Bronchial epithelial cell (primary cell): ENCODE data around the gene TMEM45A. TPM values are rescaled to one million over a fixed set of nuclear protein-coding genes. Genes with fewer than 3 reads are reported as not detected.

Experiments
- DNase-seq: peaks from one replicate; pipeline ENCODE4 v3.0.0-alpha.2; 2010; ENCODE audit warnings: low read depth
- FAIRE-seq: peaks from 2 replicates; lab custom pipeline; 2011; peaks lifted over from hg19 to GRCh38; lab: Jason Lieb, UNC
- H3K27me3 ChIP-seq: 2 replicates; pipeline ENCODE4 v1.5.1; 2011; ENCODE audit warnings: low read length; ENCODE audit not compliant: control insufficient read depth, insufficient read depth
- H3K36me3 ChIP-seq: 2 replicates; pipeline ENCODE4 v1.5.1; 2011; ENCODE audit warnings: low read length; ENCODE audit not compliant: control insufficient read depth, insufficient read depth
- H3K4me3 ChIP-seq: 2 replicates; pipeline ENCODE4 v1.5.1; 2011; ENCODE audit warnings: mild to moderate bottlenecking, low read depth, low read length, control low read depth
- total RNA-seq: library from RNA; depleted of rRNA; stranded (reverse); fragments of >200 nt; gene quantifications from 2 replicates; pipeline ENCODE4 v1.2.1, GENCODE V29; 2014
- TF ChIP-seq, protein P1 (sequence below): IDR thresholded peaks from 2 replicates; pipeline ENCODE4 v1.5.1; 2011; ENCODE audit warnings: mild to moderate bottlenecking, moderate library complexity, low read length, control low read depth, inconsistent platforms; ENCODE audit not compliant: insufficient read depth, severe bottlenecking

Gene TMEM45A
- total RNA-seq, 1 donor from 2014 or later: 6.8 TPM

DNA sequence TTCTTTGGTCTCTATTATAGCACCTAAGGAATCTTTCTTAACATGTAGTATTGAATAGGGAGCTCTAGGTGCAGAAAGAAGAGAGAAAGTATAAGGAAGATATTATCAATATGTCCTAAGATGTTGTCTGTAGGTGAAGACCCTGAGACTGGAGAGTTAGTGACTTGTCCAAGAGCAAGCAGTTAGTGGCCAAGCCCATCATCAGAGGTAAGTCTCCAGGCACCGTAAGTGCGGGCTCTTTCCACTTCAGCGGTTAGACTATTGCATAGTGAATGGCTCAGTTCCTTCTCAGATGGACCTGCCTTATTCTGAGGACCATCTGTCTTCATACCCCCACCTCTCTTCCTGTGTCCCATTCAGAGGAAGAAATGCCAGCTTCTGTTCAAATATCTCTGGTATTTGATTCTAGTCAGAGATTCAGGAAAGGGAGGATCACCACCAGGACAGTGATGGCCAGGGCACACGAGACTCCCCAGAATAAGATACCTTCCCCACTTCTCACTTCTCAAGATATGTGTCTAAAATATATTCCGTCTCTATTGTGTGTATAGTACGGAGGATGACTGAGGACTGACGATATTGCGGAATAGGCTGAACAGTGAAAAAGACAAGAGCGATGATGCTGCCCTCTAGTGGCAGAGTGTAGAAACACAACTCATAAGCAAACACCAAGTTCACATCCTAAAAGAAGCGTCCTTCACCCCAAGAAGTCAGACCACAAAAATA, 97.9 kb downstream of the TMEM45A start:
- H3K4me3 ChIP-seq: no peak overlapping the region
- FAIRE-seq (no peak), DNase-seq (peak; percentile 75)
- no peaks in the 10 kb centered on the region for H3K27me3 ChIP-seq
- no peaks in the 10 kb centered on the region for H3K36me3 ChIP-seq
- TF ChIP-seq, protein P1, sequence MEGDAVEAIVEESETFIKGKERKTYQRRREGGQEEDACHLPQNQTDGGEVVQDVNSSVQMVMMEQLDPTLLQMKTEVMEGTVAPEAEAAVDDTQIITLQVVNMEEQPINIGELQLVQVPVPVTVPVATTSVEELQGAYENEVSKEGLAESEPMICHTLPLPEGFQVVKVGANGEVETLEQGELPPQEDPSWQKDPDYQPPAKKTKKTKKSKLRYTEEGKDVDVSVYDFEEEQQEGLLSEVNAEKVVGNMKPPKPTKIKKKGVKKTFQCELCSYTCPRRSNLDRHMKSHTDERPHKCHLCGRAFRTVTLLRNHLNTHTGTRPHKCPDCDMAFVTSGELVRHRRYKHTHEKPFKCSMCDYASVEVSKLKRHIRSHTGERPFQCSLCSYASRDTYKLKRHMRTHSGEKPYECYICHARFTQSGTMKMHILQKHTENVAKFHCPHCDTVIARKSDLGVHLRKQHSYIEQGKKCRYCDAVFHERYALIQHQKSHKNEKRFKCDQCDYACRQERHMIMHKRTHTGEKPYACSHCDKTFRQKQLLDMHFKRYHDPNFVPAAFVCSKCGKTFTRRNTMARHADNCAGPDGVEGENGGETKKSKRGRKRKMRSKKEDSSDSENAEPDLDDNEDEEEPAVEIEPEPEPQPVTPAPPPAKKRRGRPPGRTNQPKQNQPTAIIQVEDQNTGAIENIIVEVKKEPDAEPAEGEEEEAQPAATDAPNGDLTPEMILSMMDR: peak; percentile 76

DNA sequence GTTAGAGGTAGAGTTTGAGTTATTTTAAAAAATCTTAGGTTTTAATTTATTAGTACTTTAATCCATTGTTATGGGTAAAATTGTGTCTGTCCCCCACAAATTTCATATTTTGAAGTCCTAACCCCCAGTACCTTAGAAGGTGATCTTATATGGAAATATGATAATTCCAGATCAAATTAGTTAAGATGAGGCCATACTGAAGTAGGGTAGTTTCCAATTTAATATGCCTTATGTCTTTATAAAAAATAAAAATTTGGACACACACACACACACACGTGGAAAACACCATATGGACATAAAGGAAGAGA, 98.4 kb downstream of the TMEM45A start:
- FAIRE-seq (no peak), DNase-seq (no peak)
- TF ChIP-seq, protein P1: no peak

DNA sequence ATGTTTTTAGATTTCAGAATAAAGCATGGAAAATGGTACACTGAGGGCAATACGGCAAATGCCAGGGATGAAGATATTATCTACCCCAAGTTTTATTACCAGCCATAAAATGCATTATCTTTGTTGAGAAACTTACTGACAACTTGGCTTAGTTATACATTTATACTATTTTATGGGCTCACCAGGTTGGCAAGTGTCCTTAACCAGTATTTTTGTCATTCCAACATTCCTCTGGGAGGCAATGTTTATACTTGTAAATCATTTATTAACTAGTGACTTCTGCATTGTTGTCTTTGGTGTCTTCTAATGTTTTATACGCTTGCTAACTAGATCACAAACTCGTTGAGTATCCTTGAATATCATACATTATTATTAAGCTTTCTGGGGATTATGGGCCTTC, 99.0 kb downstream of the TMEM45A start:
- TF ChIP-seq, protein P1: no peak
- no peak overlapping the region for H3K4me3 ChIP-seq
- H3K36me3 ChIP-seq: no peaks in the 10 kb centered on the region
- DNase-seq: no peak
- no peak for FAIRE-seq
- H3K27me3 ChIP-seq: no peaks in the 10 kb centered on the region

More for the DNA sequence above, 98.4 kb downstream of the TMEM45A start:
- Histone ChIP-seq H3K36me3 (no peaks in the 10 kb centered on the region), H3K27me3 (no peaks in the 10 kb centered on the region), H3K4me3 (no peak overlapping the region)

DNA sequence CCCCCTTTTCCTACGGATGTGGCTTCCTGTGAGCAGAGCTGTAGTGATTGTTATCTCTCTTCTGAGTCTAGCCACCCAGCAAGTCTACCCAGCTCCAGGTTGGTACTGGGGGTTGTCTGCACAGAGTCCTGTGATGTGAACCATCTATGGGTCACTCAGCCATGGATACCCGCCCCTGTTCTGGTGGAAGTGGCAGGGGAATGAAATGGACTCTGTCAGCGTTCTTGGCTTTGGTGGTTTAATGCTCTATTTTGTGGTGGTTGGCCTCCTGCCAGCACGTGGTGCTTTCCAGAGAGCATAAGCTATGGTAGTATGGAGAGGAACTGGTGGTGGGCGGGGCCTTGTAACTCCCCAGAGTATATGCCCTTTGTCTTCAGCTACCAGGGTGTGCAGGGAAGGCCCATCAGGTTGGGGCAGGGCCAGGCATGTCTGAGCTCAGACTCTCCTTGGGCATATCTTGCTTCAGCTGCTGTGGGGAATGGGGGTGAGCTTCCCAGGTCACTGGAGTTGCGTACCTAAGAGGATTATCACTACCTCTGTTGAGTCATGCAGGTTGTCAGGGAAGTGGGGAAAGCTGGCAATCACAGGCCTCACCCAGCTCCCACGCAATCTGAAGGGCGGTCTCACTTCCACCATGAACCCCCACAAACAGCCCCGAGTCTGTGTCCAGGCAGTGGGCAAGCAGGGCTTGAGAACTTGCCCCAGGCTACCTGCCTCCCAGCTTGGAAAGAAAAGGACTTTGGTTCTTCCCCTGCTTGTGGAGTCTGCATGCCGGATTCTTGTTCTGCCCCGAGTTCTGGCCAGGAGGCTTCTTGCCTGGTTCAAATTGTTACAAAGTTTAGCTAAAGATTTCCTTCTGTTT, 108.0 kb downstream of the TMEM45A start:
- FAIRE-seq (peak; percentile 99), DNase-seq (peak; percentile 100)
- TF ChIP-seq, protein P1: no peak
- H3K4me3 ChIP-seq: no peak overlapping the region
- H3K27me3 ChIP-seq: no peaks in the 10 kb centered on the region
- H3K36me3 ChIP-seq: no peaks in the 10 kb centered on the region

DNA sequence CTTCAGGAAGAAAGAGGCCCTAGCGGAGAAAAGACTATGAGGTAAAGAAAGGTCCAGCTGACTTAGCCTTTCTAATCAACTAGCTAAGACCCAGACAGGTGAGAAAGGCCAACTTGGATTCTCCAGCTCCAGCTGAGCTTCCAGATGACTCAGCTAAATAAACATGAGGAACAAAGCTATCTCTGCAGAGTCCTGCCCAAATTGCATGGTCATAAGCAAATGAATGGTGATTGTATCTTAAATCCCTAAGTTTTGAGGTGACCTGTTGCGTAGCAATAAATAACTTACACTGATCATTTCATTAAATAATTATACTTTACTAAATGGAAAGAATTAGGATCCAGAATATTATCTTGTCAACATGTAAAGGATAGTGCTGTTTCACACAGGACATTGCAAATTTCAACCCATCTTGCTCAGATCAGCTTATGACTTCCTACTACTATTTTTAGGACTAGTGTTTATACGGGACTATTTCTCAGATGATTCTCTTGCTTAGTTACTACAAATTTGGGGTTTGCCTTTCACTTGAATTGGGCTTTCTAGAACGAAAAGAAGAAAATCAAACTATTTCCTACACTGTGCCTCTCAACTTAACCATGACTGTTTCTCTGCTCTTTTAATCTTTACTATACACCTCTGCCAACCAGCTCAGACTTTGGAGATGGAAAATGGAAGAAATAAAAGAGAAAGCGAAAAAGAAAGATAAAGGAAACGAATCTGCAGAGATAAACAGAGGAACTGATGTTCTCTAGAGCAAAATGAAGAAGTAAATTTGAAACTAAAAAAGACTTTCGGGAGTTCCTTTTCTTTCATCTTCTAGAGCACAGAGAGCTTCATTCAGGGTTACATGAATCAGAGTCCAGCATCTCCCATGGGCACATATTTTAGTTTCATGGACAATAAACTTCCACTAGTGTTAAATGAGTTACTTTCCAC, 110.4 kb downstream of the TMEM45A start:
- FAIRE-seq (no peak), DNase-seq (peak; percentile 91)
- TF ChIP-seq, protein P1: no peak
- H3K36me3 ChIP-seq: no peaks in the 10 kb centered on the region
- no peak overlapping the region for H3K4me3 ChIP-seq
- no peaks in the 10 kb centered on the region for H3K27me3 ChIP-seq
